Right lobe of liver (tissue), 4 donors: ENCODE data around the gene PGAP3.

Experiments
- POLR2A ChIP-seq: fragments of 450-650 bp; IDR thresholded peaks from one replicate; pipeline ENCODE4 v1.6.1; 2017; ENCODE audit warnings: antibody characterized with exemption, mild to moderate bottlenecking
- TF ChIP-seq, protein P1 (sequence below), 4 donors: fragments of 200-600 bp in 3 of 4; fragments of 450-650 bp in 1 of 4; IDR thresholded peaks; one replicate each; pipeline versions ENCODE4 v1.5.1 to v1.8.0; 2016 to 2022; ENCODE audit warnings: antibody characterized with exemption in 4 of 4, mild to moderate bottlenecking in 2 of 4
- donor health status: DM: no; HTN: no; CAD: no.
- donor health status: DM: no; HTN: no; CAD: no.
- donor health status: DM: no; HTN: yes; CAD: no.

DNA sequence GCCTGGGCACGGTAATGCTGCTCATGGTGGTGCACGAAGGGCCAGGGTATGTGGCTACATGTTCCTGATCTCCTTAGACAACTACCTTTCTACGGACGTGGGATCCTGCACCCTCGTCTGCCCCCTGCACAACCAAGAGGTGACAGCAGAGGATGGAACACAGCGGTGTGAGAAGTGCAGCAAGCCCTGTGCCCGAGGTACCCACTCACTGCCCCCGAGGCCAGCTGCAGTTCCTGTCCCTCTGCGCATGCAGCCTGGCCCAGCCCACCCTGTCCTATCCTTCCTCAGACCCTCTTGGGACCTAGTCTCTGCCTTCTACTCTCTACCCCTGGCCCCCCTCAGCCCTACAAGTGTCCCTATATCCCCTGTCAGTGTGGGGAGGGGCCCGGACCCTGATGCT lies 24.0 kb upstream of the PGAP3 start:
- TF ChIP-seq, protein P1, sequence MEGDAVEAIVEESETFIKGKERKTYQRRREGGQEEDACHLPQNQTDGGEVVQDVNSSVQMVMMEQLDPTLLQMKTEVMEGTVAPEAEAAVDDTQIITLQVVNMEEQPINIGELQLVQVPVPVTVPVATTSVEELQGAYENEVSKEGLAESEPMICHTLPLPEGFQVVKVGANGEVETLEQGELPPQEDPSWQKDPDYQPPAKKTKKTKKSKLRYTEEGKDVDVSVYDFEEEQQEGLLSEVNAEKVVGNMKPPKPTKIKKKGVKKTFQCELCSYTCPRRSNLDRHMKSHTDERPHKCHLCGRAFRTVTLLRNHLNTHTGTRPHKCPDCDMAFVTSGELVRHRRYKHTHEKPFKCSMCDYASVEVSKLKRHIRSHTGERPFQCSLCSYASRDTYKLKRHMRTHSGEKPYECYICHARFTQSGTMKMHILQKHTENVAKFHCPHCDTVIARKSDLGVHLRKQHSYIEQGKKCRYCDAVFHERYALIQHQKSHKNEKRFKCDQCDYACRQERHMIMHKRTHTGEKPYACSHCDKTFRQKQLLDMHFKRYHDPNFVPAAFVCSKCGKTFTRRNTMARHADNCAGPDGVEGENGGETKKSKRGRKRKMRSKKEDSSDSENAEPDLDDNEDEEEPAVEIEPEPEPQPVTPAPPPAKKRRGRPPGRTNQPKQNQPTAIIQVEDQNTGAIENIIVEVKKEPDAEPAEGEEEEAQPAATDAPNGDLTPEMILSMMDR (IDR thresholded peaks at IDR 0.05) = no peak
- TF ChIP-seq POLR2A = no peak
